ENCODE data around the gene MMD2.

DNA sequence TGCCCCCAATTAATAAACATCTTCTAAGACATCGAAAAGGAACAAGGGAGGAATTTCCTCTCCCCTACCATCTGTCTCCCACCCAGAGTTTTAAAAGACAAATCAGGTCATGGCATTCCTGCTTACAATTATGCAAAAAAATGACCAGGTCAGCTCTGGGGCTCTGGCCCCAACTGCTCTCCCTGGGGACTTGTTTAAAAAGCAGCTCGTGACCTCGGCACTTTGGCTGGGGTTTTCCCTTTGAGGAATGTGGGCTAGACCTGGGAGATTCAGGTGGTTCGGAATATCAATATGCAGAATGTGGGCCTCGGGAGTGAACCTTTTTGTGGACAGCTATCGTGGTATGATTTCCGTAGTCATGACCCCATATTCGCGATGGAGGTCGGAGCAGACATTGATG, 74.8 kb downstream of the MMD2 start:
- TF ChIP-seq, protein P1, sequence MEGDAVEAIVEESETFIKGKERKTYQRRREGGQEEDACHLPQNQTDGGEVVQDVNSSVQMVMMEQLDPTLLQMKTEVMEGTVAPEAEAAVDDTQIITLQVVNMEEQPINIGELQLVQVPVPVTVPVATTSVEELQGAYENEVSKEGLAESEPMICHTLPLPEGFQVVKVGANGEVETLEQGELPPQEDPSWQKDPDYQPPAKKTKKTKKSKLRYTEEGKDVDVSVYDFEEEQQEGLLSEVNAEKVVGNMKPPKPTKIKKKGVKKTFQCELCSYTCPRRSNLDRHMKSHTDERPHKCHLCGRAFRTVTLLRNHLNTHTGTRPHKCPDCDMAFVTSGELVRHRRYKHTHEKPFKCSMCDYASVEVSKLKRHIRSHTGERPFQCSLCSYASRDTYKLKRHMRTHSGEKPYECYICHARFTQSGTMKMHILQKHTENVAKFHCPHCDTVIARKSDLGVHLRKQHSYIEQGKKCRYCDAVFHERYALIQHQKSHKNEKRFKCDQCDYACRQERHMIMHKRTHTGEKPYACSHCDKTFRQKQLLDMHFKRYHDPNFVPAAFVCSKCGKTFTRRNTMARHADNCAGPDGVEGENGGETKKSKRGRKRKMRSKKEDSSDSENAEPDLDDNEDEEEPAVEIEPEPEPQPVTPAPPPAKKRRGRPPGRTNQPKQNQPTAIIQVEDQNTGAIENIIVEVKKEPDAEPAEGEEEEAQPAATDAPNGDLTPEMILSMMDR (IDR thresholded peaks at IDR 0.05; ENCODE audit: insufficient read depth, low read length): no peak
- TF ChIP-seq GABPA (IDR thresholded peaks at IDR 0.05; ENCODE audit: low read depth) (no peak), SPI1 (IDR thresholded peaks at IDR 0.05; ENCODE audit: borderline replicate concordance, low read depth) (no peak), POLR2AphosphoS5 (IDR thresholded peaks at IDR 0.05; ENCODE audit: low read depth) (no peak)
- TF ChIP-seq, protein P2, sequence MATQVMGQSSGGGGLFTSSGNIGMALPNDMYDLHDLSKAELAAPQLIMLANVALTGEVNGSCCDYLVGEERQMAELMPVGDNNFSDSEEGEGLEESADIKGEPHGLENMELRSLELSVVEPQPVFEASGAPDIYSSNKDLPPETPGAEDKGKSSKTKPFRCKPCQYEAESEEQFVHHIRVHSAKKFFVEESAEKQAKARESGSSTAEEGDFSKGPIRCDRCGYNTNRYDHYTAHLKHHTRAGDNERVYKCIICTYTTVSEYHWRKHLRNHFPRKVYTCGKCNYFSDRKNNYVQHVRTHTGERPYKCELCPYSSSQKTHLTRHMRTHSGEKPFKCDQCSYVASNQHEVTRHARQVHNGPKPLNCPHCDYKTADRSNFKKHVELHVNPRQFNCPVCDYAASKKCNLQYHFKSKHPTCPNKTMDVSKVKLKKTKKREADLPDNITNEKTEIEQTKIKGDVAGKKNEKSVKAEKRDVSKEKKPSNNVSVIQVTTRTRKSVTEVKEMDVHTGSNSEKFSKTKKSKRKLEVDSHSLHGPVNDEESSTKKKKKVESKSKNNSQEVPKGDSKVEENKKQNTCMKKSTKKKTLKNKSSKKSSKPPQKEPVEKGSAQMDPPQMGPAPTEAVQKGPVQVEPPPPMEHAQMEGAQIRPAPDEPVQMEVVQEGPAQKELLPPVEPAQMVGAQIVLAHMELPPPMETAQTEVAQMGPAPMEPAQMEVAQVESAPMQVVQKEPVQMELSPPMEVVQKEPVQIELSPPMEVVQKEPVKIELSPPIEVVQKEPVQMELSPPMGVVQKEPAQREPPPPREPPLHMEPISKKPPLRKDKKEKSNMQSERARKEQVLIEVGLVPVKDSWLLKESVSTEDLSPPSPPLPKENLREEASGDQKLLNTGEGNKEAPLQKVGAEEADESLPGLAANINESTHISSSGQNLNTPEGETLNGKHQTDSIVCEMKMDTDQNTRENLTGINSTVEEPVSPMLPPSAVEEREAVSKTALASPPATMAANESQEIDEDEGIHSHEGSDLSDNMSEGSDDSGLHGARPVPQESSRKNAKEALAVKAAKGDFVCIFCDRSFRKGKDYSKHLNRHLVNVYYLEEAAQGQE (IDR thresholded peaks at IDR 0.05; ENCODE audit: insufficient replicate concordance, low read depth): no peak

Measured in HL-60 (cell line).